Liver (tissue), 5 donors: ENCODE results near the gene SPHKAP. TPM values are rescaled to one million over a fixed set of nuclear protein-coding genes. Genes with fewer than 3 reads are reported as not detected.

Source experiments
- polyA plus RNA-seq, 2 donors: library from polyadenylated mRNA; stranded (reverse) in 1 of 2; unstranded in 1 of 2; fragments of 200-250 nt in 1 of 2; fragments of >200 nt in 1 of 2; fragmentation: Nextera tagmentation in 1 of 2; extraction: Ambion mirVana in 1 of 2; gene quantifications; one replicate each; pipeline versions ENCODE4 v1.2.1 to v1.2.3, GENCODE V29; 2013 to 2015
- small RNA-seq: library from RNA; depleted of rRNA; stranded (forward); fragments of <200 nt; gene quantifications from one replicate; pipeline ENCODE3, GENCODE V24; 2014
- total RNA-seq, 2 donors: library from RNA; depleted of rRNA; stranded (reverse); fragments of >200 nt; gene quantifications; one replicate each; pipeline ENCODE4 v1.2.3, GENCODE V29; 2014
- donor health status: healthy.
- donor health status: healthy.
- donor health status: healthy.

Gene SPHKAP
- total and polyA plus RNA-seq, 4 donors = not detected

Small RNAs within 50 kb of the gene (small RNA-seq; reads per million reads assigned to genes)
- not detected for gene RNU6-624P
